Smooth muscle cell (in vitro differentiated cells): ENCODE results near the gene RASD2. TPM values are rescaled to one million over a fixed set of nuclear protein-coding genes. Genes with fewer than 3 reads are reported as not detected.

Experiments used
- DNase-seq: peaks from one replicate; lab custom pipeline; 2025; ENCODE audit not compliant: unreplicated experiment; lab: John Stamatoyannopoulos, UW
- H2AFZ ChIP-seq: fragments of 200-600 bp; sonication (generic); 2 replicates; pipeline ENCODE4 v1.6.0; 2016; ENCODE audit warnings: antibody characterized with exemption, low read depth, mild to moderate bottlenecking
- H3F3A ChIP-seq: fragments of 200-600 bp; sonication (generic); 2 replicates; pipeline ENCODE4 v1.6.0; 2017; ENCODE audit warnings: antibody characterized with exemption, low read depth
- H3K27ac ChIP-seq: fragments of 200-600 bp; sonication (generic); 2 replicates; pipeline ENCODE4 v1.5.1; 2016; ENCODE audit warnings: low read depth, mild to moderate bottlenecking
- H3K27me3 ChIP-seq: fragments of 200-600 bp; sonication (generic); 2 replicates; pipeline ENCODE4 v1.6.1; 2016; ENCODE audit warnings: low read depth, mild to moderate bottlenecking
- H3K36me3 ChIP-seq: fragments of 200-600 bp; sonication (generic); 2 replicates; pipeline ENCODE4 v1.5.1; 2016; ENCODE audit warnings: low read depth
- H3K4me1 ChIP-seq: fragments of 200-600 bp; sonication (generic); 2 replicates; pipeline ENCODE4 v1.5.1; 2016; ENCODE audit warnings: low read depth
- H3K4me2 ChIP-seq: fragments of 200-600 bp; sonication (generic); 2 replicates; pipeline ENCODE4 v1.6.0; 2016; ENCODE audit warnings: mild to moderate bottlenecking
- H3K4me3 ChIP-seq: fragments of 200-600 bp; sonication (generic); 2 replicates; pipeline ENCODE4 v1.5.1; 2016; ENCODE audit warnings: mild to moderate bottlenecking
- H3K79me2 ChIP-seq: fragments of 200-600 bp; sonication (generic); 2 replicates; pipeline ENCODE4 v1.6.0; 2016; ENCODE audit warnings: low read depth, mild to moderate bottlenecking
- H3K9ac ChIP-seq: fragments of 200-600 bp; sonication (generic); 2 replicates; pipeline ENCODE4 v1.6.0; 2016; ENCODE audit warnings: low read depth
- H3K9me3 ChIP-seq: fragments of 200-600 bp; sonication (generic); replicated peaks from 2 replicates; pipeline ENCODE4 v1.5.1; 2016; ENCODE audit warnings: low read depth
- H4K20me1 ChIP-seq: fragments of 200-600 bp; sonication (generic); 2 replicates; pipeline ENCODE4 v1.6.0; 2016; ENCODE audit warnings: low read depth
- CTCF ChIP-seq: fragments of 200-600 bp; sonication (generic); IDR thresholded peaks from 2 replicates; pipeline ENCODE4 v1.5.1; 2017; ENCODE audit warnings: borderline replicate concordance, mild to moderate bottlenecking, antibody characterized with exemption; ENCODE audit not compliant: insufficient read depth, poor library complexity, severe bottlenecking
- WGBS: methylation state at CpG from one replicate; pipeline ENCODE4 v1.1.7; 2016; ENCODE audit warnings: low lambda C conversion rate; 5-methylcytosine and 5-hydroxymethylcytosine counted together
- polyA plus RNA-seq: library from polyadenylated mRNA; unstranded; fragments of >200 nt; fragmentation: Nextera tagmentation; extraction: Ambion mirVana; gene quantifications from 2 replicates; pipeline ENCODE4 v1.2.1, GENCODE V29; 2016
- total RNA-seq: library from RNA; depleted of rRNA; stranded (reverse); fragments of >200 nt; gene quantifications from 2 replicates; pipeline ENCODE4 v1.2.3, GENCODE V29; 2014

The RASD2 gene
- total and polyA plus RNA-seq, 2 experiments from 2014 or later = 0.27 TPM; not detected in 1

GRCh38 chr22:35576671-35577070, 36.0 kb downstream of the RASD2 start:
- no peak for TF ChIP-seq CTCF

GRCh38 chr22:35577799-35578659, 37.4 kb downstream of the RASD2 start:
- Histone ChIP-seq H2AFZ (no peak overlapping the region), H3F3A (no peaks in the 10 kb centered on the region), H3K4me3 (no peak overlapping the region), H3K27me3 (no peaks in the 10 kb centered on the region), H3K9ac (no peak overlapping the region), H3K4me2 (no peak overlapping the region), H4K20me1 (no peaks in the 10 kb centered on the region), H3K4me1 (no peaks in the 10 kb centered on the region), H3K9me3 (no peaks in the 10 kb centered on the region), H3K36me3 (no peaks in the 10 kb centered on the region), H3K79me2 (no peaks in the 10 kb centered on the region), H3K27ac (no peak overlapping the region)
- 95% methylated on average over 2 of the region's 2 CpGs for WGBS
- TF ChIP-seq CTCF = no peak
- DNase-seq = no peak

More at GRCh38 chr22:35576671-35577070, 36.0 kb downstream of the RASD2 start:
- no peak overlapping the region for H3K4me3 ChIP-seq
- H3K27ac ChIP-seq = no peak overlapping the region
- no peaks in the 10 kb centered on the region for H3K79me2 ChIP-seq
- WGBS = 95% methylated on average over 8 of the region's 8 CpGs
- DNase-seq = no peak
- no peaks in the 10 kb centered on the region for H3K9me3 ChIP-seq
- H3F3A ChIP-seq = no peaks in the 10 kb centered on the region
- H3K27me3 ChIP-seq = no peaks in the 10 kb centered on the region
- H3K4me1 ChIP-seq = no peaks in the 10 kb centered on the region
- H3K4me2 ChIP-seq = no peak overlapping the region
- H3K9ac ChIP-seq = no peak overlapping the region
- no peaks in the 10 kb centered on the region for H3K36me3 ChIP-seq
- no peak overlapping the region for H2AFZ ChIP-seq
- H4K20me1 ChIP-seq = no peaks in the 10 kb centered on the region

- Histone ChIP-seq H3K27ac (no peak overlapping the region), H3K9ac (no peak overlapping the region), H3F3A (no peaks in the 10 kb centered on the region), H3K4me2 (no peak overlapping the region), H2AFZ (no peak overlapping the region), H3K9me3 (no peaks in the 10 kb centered on the region), H3K4me1 (no peaks in the 10 kb centered on the region), H3K4me3 (no peak overlapping the region), H3K36me3 (no peaks in the 10 kb centered on the region), H4K20me1 (no peaks in the 10 kb centered on the region), H3K79me2 (no peaks in the 10 kb centered on the region), H3K27me3 (no peaks in the 10 kb centered on the region)
- 94% methylated on average over 19 of the region's 19 CpGs for WGBS
- TF ChIP-seq CTCF = no peak
- DNase-seq = no peak
Measured at GRCh38 chr22:35578836-35579575, 38.4 kb downstream of the RASD2 start.
